Left ventricle myocardium inferior (tissue), 1 donor: ENCODE data around the gene HMGN3. TPM values are rescaled to one million over a fixed set of nuclear protein-coding genes. Genes with fewer than 3 reads are reported as not detected.

Experiments
- DNase-seq: peaks from one replicate; pipeline ENCODE4 v3.0.0-alpha.2; 2020
- H3K27ac ChIP-seq: fragments of 200-600 bp; replicated peaks from 2 replicates; pipeline ENCODE4 v1.8.0; 2021
- H3K27me3 ChIP-seq: fragments of 200-600 bp; 2 replicates; pipeline ENCODE4 v1.8.0; 2021; ENCODE audit warnings: low read depth
- H3K36me3 ChIP-seq: fragments of 200-600 bp; 2 replicates; pipeline ENCODE4 v1.8.0; 2021
- H3K4me1 ChIP-seq: fragments of 200-600 bp; 2 replicates; pipeline ENCODE4 v1.8.0; 2021
- H3K4me3 ChIP-seq: fragments of 200-600 bp; 2 replicates; pipeline ENCODE4 v1.8.0; 2021; ENCODE audit warnings: mild to moderate bottlenecking, moderate library complexity
- H3K9me3 ChIP-seq: fragments of 200-600 bp; replicated peaks from 2 replicates; pipeline ENCODE4 v1.8.0; 2021
- CTCF ChIP-seq: fragments of 200-600 bp; IDR thresholded peaks from 2 replicates; pipeline ENCODE4 v1.8.0; 2021; ENCODE audit warnings: antibody characterized with exemption, mild to moderate bottlenecking, borderline replicate concordance
- intact Hi-C: fragments of 100-400 bp; cut with micrococcal nuclease; formaldehyde crosslinking; loops from one replicate; pipeline ENCODE4 v1.11.0; 2022
- total RNA-seq: library from RNA; stranded (reverse); fragmentation: NEBNext Ultra II Directional; extraction: Animal tissue kit (Norgen Biotek cat#: 25700); gene quantifications from one replicate; pipeline ENCODE4 v1.2.1, GENCODE V29; 2021
- donor health status: DM: no; HTN: yes; CAD: no; lungs with severe emphysema.

Gene HMGN3
- total RNA-seq, 1 donor from 2014 or later = 168 TPM

- Histone ChIP-seq H3K27me3 (no peaks in the 10 kb centered on the region), H3K4me3 (no peak overlapping the region), H3K9me3 (no peaks in the 10 kb centered on the region), H3K4me1 (peaks cover 27% of the 10 kb centered on the region), H3K36me3 (no peaks in the 10 kb centered on the region), H3K27ac (no peak overlapping the region)
- intact Hi-C loops = no loop called here
- no peak for DNase-seq
- no peak for TF ChIP-seq CTCF
Measured at GRCh38 chr6:79239536-79240168, 5.2 kb upstream of the HMGN3 start.

- intact Hi-C loops = no loop called here
- no peak for TF ChIP-seq CTCF
- Histone ChIP-seq H3K36me3 (no peaks in the 10 kb centered on the region), H3K4me1 (peaks cover 32% of the 10 kb centered on the region), H3K27ac (no peak overlapping the region), H3K4me3 (no peak overlapping the region), H3K9me3 (no peaks in the 10 kb centered on the region), H3K27me3 (no peaks in the 10 kb centered on the region)
- no peak for DNase-seq
Measured at GRCh38 chr6:79238919-79239318, 4.4 kb upstream of the HMGN3 start.

GRCh38 chr6:79236711-79237110 is 2.2 kb upstream of the HMGN3 start:
- intact Hi-C loops = no loop called here
- Histone ChIP-seq H3K27ac (no peak overlapping the region), H3K4me3 (no peak overlapping the region), H3K9me3 (no peaks in the 10 kb centered on the region), H3K27me3 (no peaks in the 10 kb centered on the region), H3K36me3 (no peaks in the 10 kb centered on the region), H3K4me1 (peaks cover 51% of the 10 kb centered on the region)
- DNase-seq = no peak
- TF ChIP-seq CTCF = no peak

- H3K36me3 ChIP-seq = no peaks in the 10 kb centered on the region
- no peaks in the 10 kb centered on the region for H3K9me3 ChIP-seq
- intact Hi-C loops = loop anchor here (5.0 kb wide), 1 partner anchor 156 kb away; the partner anchor contains the start of gene PHIP
- H3K4me1 ChIP-seq = peaks cover 45% of the 10 kb centered on the region
- peak; percentile 66 for TF ChIP-seq CTCF
- DNase-seq = peak; percentile 90
- H3K27me3 ChIP-seq = no peaks in the 10 kb centered on the region
- H3K27ac ChIP-seq = peak overlapping the region; percentile 98
- H3K4me3 ChIP-seq = peak overlapping the region; percentile 88
Measured at GRCh38 chr6:79233611-79234149, 802 bp downstream of the HMGN3 start.

- TF ChIP-seq CTCF = no peak
- peak overlapping the region; percentile 88 for H3K4me3 ChIP-seq
- intact Hi-C loops = loop anchor here (5.0 kb wide), 1 partner anchor 156 kb away; the partner anchor contains the start of gene PHIP
- H3K36me3 ChIP-seq = no peaks in the 10 kb centered on the region
- DNase-seq = no peak
- no peaks in the 10 kb centered on the region for H3K9me3 ChIP-seq
- peaks cover 45% of the 10 kb centered on the region for H3K4me1 ChIP-seq
- H3K27ac ChIP-seq = peak overlapping the region; percentile 98
- no peaks in the 10 kb centered on the region for H3K27me3 ChIP-seq
Measured at GRCh38 chr6:79232696-79233462, 1.6 kb downstream of the HMGN3 start.
